ENCODE measurements around the gene NR6A1.

The NR6A1 gene

DNA sequence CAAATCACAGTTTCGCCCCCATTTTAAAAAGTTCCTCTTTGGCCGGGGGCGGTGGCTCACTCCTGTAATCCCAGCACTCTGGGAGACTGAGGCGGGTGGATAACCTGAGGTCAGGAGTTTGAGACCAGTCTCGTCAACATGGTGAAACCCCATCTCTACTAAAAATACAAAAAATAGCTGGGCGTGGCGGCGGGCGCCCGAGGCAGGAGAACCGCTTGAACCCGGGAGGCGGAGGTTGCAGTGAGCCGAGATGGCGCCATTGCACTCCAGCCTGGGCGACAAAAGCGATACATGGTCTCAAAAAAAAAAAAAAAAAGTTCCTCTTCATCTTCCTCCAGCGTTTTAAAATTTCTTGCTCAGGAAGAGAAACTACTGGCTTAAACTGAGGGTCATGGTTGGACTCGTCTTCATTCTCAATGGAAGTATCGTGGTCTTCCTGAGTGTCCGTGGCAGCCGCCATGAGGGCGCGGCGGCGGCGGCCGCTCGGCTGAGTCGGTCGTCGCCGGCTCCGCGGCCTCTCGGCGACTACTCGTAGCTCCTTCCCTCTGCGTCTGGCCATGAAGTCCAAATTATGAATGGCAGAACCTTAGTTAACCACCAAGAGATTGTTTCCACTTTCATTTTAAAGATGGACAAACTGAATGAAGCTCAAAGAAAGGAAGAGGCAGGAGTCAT, 171.9 kb downstream of the NR6A1 start:
- TF ChIP-seq SPI1 (IDR thresholded peaks at IDR 0.05; ENCODE audit: borderline replicate concordance, low read depth) (no peak), POLR2AphosphoS5 (IDR thresholded peaks at IDR 0.05; ENCODE audit: low read depth) (no peak), GABPA (IDR thresholded peaks at IDR 0.05; ENCODE audit: low read depth) (no peak)
- TF ChIP-seq, protein P1, sequence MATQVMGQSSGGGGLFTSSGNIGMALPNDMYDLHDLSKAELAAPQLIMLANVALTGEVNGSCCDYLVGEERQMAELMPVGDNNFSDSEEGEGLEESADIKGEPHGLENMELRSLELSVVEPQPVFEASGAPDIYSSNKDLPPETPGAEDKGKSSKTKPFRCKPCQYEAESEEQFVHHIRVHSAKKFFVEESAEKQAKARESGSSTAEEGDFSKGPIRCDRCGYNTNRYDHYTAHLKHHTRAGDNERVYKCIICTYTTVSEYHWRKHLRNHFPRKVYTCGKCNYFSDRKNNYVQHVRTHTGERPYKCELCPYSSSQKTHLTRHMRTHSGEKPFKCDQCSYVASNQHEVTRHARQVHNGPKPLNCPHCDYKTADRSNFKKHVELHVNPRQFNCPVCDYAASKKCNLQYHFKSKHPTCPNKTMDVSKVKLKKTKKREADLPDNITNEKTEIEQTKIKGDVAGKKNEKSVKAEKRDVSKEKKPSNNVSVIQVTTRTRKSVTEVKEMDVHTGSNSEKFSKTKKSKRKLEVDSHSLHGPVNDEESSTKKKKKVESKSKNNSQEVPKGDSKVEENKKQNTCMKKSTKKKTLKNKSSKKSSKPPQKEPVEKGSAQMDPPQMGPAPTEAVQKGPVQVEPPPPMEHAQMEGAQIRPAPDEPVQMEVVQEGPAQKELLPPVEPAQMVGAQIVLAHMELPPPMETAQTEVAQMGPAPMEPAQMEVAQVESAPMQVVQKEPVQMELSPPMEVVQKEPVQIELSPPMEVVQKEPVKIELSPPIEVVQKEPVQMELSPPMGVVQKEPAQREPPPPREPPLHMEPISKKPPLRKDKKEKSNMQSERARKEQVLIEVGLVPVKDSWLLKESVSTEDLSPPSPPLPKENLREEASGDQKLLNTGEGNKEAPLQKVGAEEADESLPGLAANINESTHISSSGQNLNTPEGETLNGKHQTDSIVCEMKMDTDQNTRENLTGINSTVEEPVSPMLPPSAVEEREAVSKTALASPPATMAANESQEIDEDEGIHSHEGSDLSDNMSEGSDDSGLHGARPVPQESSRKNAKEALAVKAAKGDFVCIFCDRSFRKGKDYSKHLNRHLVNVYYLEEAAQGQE (IDR thresholded peaks at IDR 0.05; ENCODE audit: insufficient replicate concordance, low read depth), result no peak
- TF ChIP-seq, protein P2, sequence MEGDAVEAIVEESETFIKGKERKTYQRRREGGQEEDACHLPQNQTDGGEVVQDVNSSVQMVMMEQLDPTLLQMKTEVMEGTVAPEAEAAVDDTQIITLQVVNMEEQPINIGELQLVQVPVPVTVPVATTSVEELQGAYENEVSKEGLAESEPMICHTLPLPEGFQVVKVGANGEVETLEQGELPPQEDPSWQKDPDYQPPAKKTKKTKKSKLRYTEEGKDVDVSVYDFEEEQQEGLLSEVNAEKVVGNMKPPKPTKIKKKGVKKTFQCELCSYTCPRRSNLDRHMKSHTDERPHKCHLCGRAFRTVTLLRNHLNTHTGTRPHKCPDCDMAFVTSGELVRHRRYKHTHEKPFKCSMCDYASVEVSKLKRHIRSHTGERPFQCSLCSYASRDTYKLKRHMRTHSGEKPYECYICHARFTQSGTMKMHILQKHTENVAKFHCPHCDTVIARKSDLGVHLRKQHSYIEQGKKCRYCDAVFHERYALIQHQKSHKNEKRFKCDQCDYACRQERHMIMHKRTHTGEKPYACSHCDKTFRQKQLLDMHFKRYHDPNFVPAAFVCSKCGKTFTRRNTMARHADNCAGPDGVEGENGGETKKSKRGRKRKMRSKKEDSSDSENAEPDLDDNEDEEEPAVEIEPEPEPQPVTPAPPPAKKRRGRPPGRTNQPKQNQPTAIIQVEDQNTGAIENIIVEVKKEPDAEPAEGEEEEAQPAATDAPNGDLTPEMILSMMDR (IDR thresholded peaks at IDR 0.05; ENCODE audit: insufficient read depth, low read length), result no peak
- H3K27ac ChIP-seq (replicated peaks), result no peak overlapping the region
- H3K27me3 ChIP-seq (ENCODE audit: insufficient read depth, poor library complexity, severe bottlenecking), result no peaks in the 10 kb centered on the region
- DNase-seq (ENCODE audit: low read depth in 1 of 2, low spot score in 1 of 2), result no peak
- no peak overlapping the region for H3K4me3 ChIP-seq (replicated peaks; ENCODE audit: insufficient read depth, low read length)

DNA sequence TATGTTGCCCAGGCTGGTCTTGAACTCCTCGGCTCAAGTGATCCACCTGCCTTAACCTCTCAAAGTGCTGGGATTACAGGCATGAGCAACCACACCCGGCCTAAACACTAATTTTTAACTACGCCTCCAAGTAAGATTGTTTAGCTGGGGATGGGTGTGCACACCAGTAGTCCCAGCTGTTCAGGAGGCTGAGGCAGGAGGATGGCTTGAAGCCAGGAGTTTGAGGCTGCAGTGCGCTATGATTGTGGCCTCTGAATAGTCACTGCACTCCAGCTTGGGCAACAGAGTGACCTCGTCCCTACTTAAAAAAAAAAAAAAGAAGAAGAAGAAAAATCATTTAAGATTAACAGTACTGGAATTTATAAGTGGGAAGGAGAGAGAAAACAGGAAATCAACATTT, 173.1 kb downstream of the NR6A1 start:
- Histone ChIP-seq H3K27me3 (ENCODE audit: insufficient read depth, poor library complexity, severe bottlenecking) (no peaks in the 10 kb centered on the region), H3K27ac (replicated peaks) (no peak overlapping the region), H3K4me3 (replicated peaks; ENCODE audit: insufficient read depth, low read length) (no peak overlapping the region)
- TF ChIP-seq, protein P1 (IDR thresholded peaks at IDR 0.05; ENCODE audit: insufficient replicate concordance, low read depth), result no peak
- TF ChIP-seq, protein P2 (IDR thresholded peaks at IDR 0.05; ENCODE audit: insufficient read depth, low read length), result no peak
- TF ChIP-seq GABPA (IDR thresholded peaks at IDR 0.05; ENCODE audit: low read depth), result no peak
- no peak for TF ChIP-seq POLR2AphosphoS5 (IDR thresholded peaks at IDR 0.05; ENCODE audit: low read depth)
- no peak for TF ChIP-seq SPI1 (IDR thresholded peaks at IDR 0.05; ENCODE audit: borderline replicate concordance, low read depth)
- no peak for DNase-seq (ENCODE audit: low read depth in 1 of 2, low spot score in 1 of 2)

DNA sequence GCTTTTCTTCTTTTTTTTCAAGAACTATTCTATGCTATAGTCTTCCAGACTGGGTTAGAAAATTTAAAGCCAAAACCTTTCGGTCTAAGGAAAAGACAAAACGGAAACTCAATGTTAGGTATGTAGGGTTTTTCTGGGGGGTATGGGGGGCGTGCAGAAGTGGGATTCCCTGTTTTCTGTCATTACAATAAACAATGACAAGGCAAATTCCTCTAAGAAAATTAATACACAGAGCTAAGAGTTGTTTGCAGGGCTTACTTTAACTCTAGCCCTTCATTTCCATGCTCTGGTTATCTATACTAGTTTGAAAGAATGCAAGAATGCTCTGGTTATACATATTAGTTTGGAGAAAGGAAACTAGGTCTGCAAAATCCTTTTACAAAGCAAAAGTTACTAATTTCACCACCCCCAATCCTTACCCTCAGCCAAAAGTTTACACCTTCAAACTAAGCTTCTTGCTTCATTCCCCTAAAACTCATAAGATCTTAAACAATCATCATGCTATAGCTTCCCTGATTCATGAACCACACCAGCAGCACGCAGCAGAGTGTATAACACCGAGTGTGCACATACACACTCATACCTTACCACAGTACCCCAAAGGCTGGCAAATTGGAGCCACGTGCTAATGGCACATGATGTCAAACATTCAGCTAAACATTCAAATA, 174.8 kb downstream of the NR6A1 start:
- DNase-seq (ENCODE audit: low read depth in 1 of 2, low spot score in 1 of 2), result no peak
- H3K27me3 ChIP-seq (ENCODE audit: insufficient read depth, poor library complexity, severe bottlenecking), result no peaks in the 10 kb centered on the region
- H3K27ac ChIP-seq (replicated peaks), result no peak overlapping the region
- no peak overlapping the region for H3K4me3 ChIP-seq (replicated peaks; ENCODE audit: insufficient read depth, low read length)
- TF ChIP-seq POLR2AphosphoS5 (IDR thresholded peaks at IDR 0.05; ENCODE audit: low read depth) (no peak), GABPA (IDR thresholded peaks at IDR 0.05; ENCODE audit: low read depth) (no peak), SPI1 (IDR thresholded peaks at IDR 0.05; ENCODE audit: borderline replicate concordance, low read depth) (no peak)
- TF ChIP-seq, protein P1 (IDR thresholded peaks at IDR 0.05; ENCODE audit: insufficient replicate concordance, low read depth), result no peak
- TF ChIP-seq, protein P2 (IDR thresholded peaks at IDR 0.05; ENCODE audit: insufficient read depth, low read length), result no peak

Measured in HL-60 (cell line).